SH-SY5Y (cell line): ENCODE results near the gene INTS12.

Experiments
- GATA2 ChIP-seq: IDR thresholded peaks from 2 replicates; pipeline ENCODE4 v1.6.1; 2011; ENCODE audit warnings: mild to moderate bottlenecking, low read depth, low read length
- GATA3 ChIP-seq: IDR thresholded peaks from 2 replicates; pipeline ENCODE4 v1.6.1; 2011; ENCODE audit warnings: low read depth, mild to moderate bottlenecking, low read length, moderate library complexity

INTS12 gene

GRCh38 chr4:105707782-105708180 lies 708 bp downstream of the INTS12 start:
- TF ChIP-seq GATA2 (no peak), GATA3 (no peak)

GRCh38 chr4:105698607-105699006 lies 9.9 kb downstream of the INTS12 start:
- TF ChIP-seq GATA2 (no peak), GATA3 (no peak)

- TF ChIP-seq GATA3 (no peak), GATA2 (no peak)
Measured at GRCh38 chr4:105686571-105686970, 21.9 kb downstream of the INTS12 start.

GRCh38 chr4:105683038-105683437 lies 25.5 kb downstream of the INTS12 start:
- TF ChIP-seq GATA2 (no peak), GATA3 (no peak)

GRCh38 chr4:105679186-105679585 lies 29.3 kb downstream of the INTS12 start:
- no peak for TF ChIP-seq GATA3
- TF ChIP-seq GATA2: no peak

- TF ChIP-seq GATA2: no peak
- TF ChIP-seq GATA3: no peak
Measured at GRCh38 chr4:105677709-105678108, 30.8 kb downstream of the INTS12 start.

- TF ChIP-seq GATA2 (no peak), GATA3 (no peak)
Measured at GRCh38 chr4:105674011-105674410, 34.5 kb downstream of the INTS12 start.

GRCh38 chr4:105671301-105671700 lies 37.2 kb downstream of the INTS12 start:
- TF ChIP-seq GATA2: no peak
- no peak for TF ChIP-seq GATA3

GRCh38 chr4:105670684-105671083 lies 37.8 kb downstream of the INTS12 start:
- TF ChIP-seq GATA2 (no peak), GATA3 (no peak)

GRCh38 chr4:105666693-105667092 lies 41.8 kb downstream of the INTS12 start:
- TF ChIP-seq GATA3 (no peak), GATA2 (no peak)

- TF ChIP-seq GATA2 (no peak), GATA3 (no peak)
Measured at GRCh38 chr4:105662935-105663675, 45.4 kb downstream of the INTS12 start.

- TF ChIP-seq GATA3: no peak
Measured at GRCh38 chr4:105661028-105661427, 47.5 kb downstream of the INTS12 start.

GRCh38 chr4:105659190-105659589 lies 49.3 kb downstream of the INTS12 start:
- no peak for TF ChIP-seq GATA3
- no peak for TF ChIP-seq GATA2

GRCh38 chr4:105657117-105657765 lies 51.2 kb downstream of the INTS12 start:
- TF ChIP-seq GATA2 (no peak), GATA3 (no peak)

- TF ChIP-seq GATA2: no peak
- TF ChIP-seq GATA3: no peak
Measured at GRCh38 chr4:105652286-105652888, 56.1 kb downstream of the INTS12 start.
